GM12892 (cell line): ENCODE measurements around the gene PIAS1.

Experiments
- POLR2A ChIP-seq: IDR thresholded peaks from 2 replicates; pipeline ENCODE4 v1.6.1; 2011; ENCODE audit warnings: low read depth, low read length, control low read depth
- POLR2AphosphoS5 ChIP-seq: IDR thresholded peaks from 2 replicates; pipeline ENCODE4 v1.6.1; 2011; ENCODE audit warnings: low read depth, low read length, control low read depth

GRCh38 chr15:68228143-68228970 lies 174.2 kb downstream of the PIAS1 start:
- TF ChIP-seq POLR2A (no peak), POLR2AphosphoS5 (peak; percentile 12; the same call in 1 of the 2 replicates)
